WTC11 (cell line): ENCODE data around the gene PPP6C. TPM values are rescaled to one million over a fixed set of nuclear protein-coding genes. Genes with fewer than 3 reads are reported as not detected.
"Not testable (repeated sequence)": the region's sequence is repeated elsewhere in the genome, so short reads cannot be mapped to it uniquely, and the experiment has no call there.

Source experiments
- ATAC-seq: fragments of 200-7000 bp; cut with Tn5 transposase; 2 replicates; pipeline ENCODE4 v1.10.0; 2021; ENCODE audit warnings: mild to moderate bottlenecking, moderate library complexity
- CTCF ChIA-PET: fragments of 300-600 bp; sonication (Branson Sonifier 250); formaldehyde crosslinking; loops from one replicate; lab custom pipeline; 2021; ENCODE audit warnings: antibody characterized with exemption; lab: Charles Lee
- POLR2A ChIA-PET: fragments of 350-600 bp; sonication (Branson Sonifier 250); formaldehyde crosslinking; loops from one replicate; lab custom pipeline; 2021; ENCODE audit warnings: antibody characterized with exemption; lab: Charles Lee
- DNase-seq: peaks from one replicate; pipeline ENCODE4 v3.0.0; 2021; ENCODE audit warnings: low spot score
- H3K27ac Mint-ChIP-seq: 2 replicates; pipeline ENCODE4 v1.8.0; 2021; ENCODE audit warnings: mixed read lengths
- H3K27me3 Mint-ChIP-seq: 2 replicates; pipeline ENCODE4 v1.8.0; 2021; ENCODE audit warnings: low read depth, mild to moderate bottlenecking, moderate library complexity, mixed read lengths
- H3K36me3 Mint-ChIP-seq: 2 replicates; pipeline ENCODE4 v1.8.0; 2021; ENCODE audit warnings: mixed read lengths
- H3K4me1 Mint-ChIP-seq: 2 replicates; pipeline ENCODE4 v1.8.0; 2022; ENCODE audit warnings: mixed read lengths
- H3K4me3 Mint-ChIP-seq: 2 replicates; pipeline ENCODE4 v1.8.0; 2021; ENCODE audit warnings: mild to moderate bottlenecking, moderate library complexity, mixed read lengths
- H3K9me3 Mint-ChIP-seq: 2 replicates; pipeline ENCODE4 v1.8.0; 2021; ENCODE audit warnings: mixed read lengths
- AFF4 ChIP-seq: sonication (generic); formaldehyde crosslinking; IDR thresholded peaks from 2 replicates; pipeline ENCODE4 v1.8.1; 2023; ENCODE audit warnings: mild to moderate bottlenecking, missing genetic modification reagents, borderline replicate concordance
- ATF3 ChIP-seq: sonication (generic); formaldehyde crosslinking; conservative IDR thresholded peaks from 2 replicates; pipeline ENCODE4 v1.8.1; 2022; ENCODE audit warnings: mild to moderate bottlenecking, missing genetic modification reagents
- E2F4 ChIP-seq: sonication (generic); formaldehyde crosslinking; IDR thresholded peaks from 2 replicates; pipeline ENCODE4 v1.8.1; 2022; ENCODE audit warnings: low read depth, mild to moderate bottlenecking, moderate library complexity, missing genetic modification reagents, borderline replicate concordance
- GABPB1 ChIP-seq: sonication (generic); formaldehyde crosslinking; IDR thresholded peaks from 2 replicates; pipeline ENCODE4 v1.8.1; 2023; ENCODE audit warnings: mild to moderate bottlenecking, missing genetic modification reagents
- HMGA2 ChIP-seq: fragments of 250-450 bp; sonication (Bioruptor Pico); IDR thresholded peaks from 2 replicates; pipeline ENCODE4 v1.4.0; 2021; ENCODE audit warnings: mild to moderate bottlenecking, moderate library complexity
- MYBL2 ChIP-seq: sonication (generic); formaldehyde crosslinking; IDR thresholded peaks from 2 replicates; pipeline ENCODE4 v1.8.1; 2023; ENCODE audit warnings: mild to moderate bottlenecking, moderate library complexity, missing genetic modification reagents
- PREB ChIP-seq: sonication (generic); formaldehyde crosslinking; IDR thresholded peaks from 2 replicates; pipeline ENCODE4 v1.8.1; 2022; ENCODE audit warnings: mild to moderate bottlenecking, missing genetic modification reagents, moderate library complexity, borderline replicate concordance
- RELA ChIP-seq: sonication (generic); formaldehyde crosslinking; IDR thresholded peaks from 2 replicates; pipeline ENCODE4 v1.8.1; 2022; ENCODE audit warnings: missing genetic modification reagents, mild to moderate bottlenecking, borderline replicate concordance
- ZNF121 ChIP-seq: sonication (generic); formaldehyde crosslinking; IDR thresholded peaks from 2 replicates; pipeline ENCODE4 v1.8.0; 2023; ENCODE audit warnings: missing genetic modification reagents
- ZNF232 ChIP-seq: sonication (generic); formaldehyde crosslinking; IDR thresholded peaks from 2 replicates; pipeline ENCODE4 v1.8.0; 2022; ENCODE audit warnings: mild to moderate bottlenecking, missing genetic modification reagents
- ZNF317 ChIP-seq: sonication (generic); formaldehyde crosslinking; IDR thresholded peaks from 2 replicates; pipeline ENCODE4 v1.8.1; 2023; ENCODE audit warnings: low read depth, mild to moderate bottlenecking, moderate library complexity, missing genetic modification reagents, borderline replicate concordance
- ZNF532 ChIP-seq: fragments of 250-450 bp; sonication (Bioruptor Pico); IDR thresholded peaks from 2 replicates; pipeline ENCODE4 v1.9.0; 2021; ENCODE audit warnings: mild to moderate bottlenecking, borderline replicate concordance
- ZNF671 ChIP-seq: fragments of 250-450 bp; sonication (Bioruptor Pico); IDR thresholded peaks from 2 replicates; pipeline ENCODE4 v1.8.0; 2021; ENCODE audit warnings: mild to moderate bottlenecking
- ZSCAN18 ChIP-seq: fragments of 250-450 bp; sonication (Bioruptor Pico); IDR thresholded peaks from 2 replicates; pipeline ENCODE4 v2.1.2; 2022; ENCODE audit warnings: mild to moderate bottlenecking, moderate library complexity
- total RNA-seq: library from RNA; stranded (reverse); gene quantifications from 3 replicates; pipeline ENCODE4 v1.2.3, GENCODE V29; 2021

Gene PPP6C
- total RNA-seq, 1 experiment from 2014 or later = 40.9 TPM

- H3K4me3 Mint-ChIP-seq, DNase-seq, ATAC-seq, POLR2A ChIA-PET, H3K27me3 Mint-ChIP-seq: not testable (repeated sequence)
- Mint-ChIP-seq H3K9me3 (peaks cover 12% of the 10 kb centered on the region), H3K36me3 (peaks cover 17% of the 10 kb centered on the region), H3K27ac (peak overlapping the region; percentile 4; the same call in 1 of the 2 replicates), H3K4me1 (peaks cover 10% of the 10 kb centered on the region)
- CTCF ChIA-PET = interaction anchor here (1.7 kb wide), 1 partner anchor 25 kb away, joined by 6 read pairs; the partner anchor contains the start of gene SCAI
Measured at GRCh38 chr9:125118696-125119095, 70.9 kb downstream of the PPP6C start.

- POLR2A ChIA-PET, ATAC-seq, DNase-seq, H3K27me3 Mint-ChIP-seq, H3K4me1 Mint-ChIP-seq, H3K27ac Mint-ChIP-seq, H3K4me3 Mint-ChIP-seq: not testable (repeated sequence)
- peaks cover 47% of the 10 kb centered on the region for H3K36me3 Mint-ChIP-seq
- peaks cover 46% of the 10 kb centered on the region for H3K9me3 Mint-ChIP-seq
- CTCF ChIA-PET = interaction anchor here (0.6 to 0.9 kb wide), 2 partner anchors 16 to 574 kb away, joined by 3 to 4 read pairs; no protein-coding TSS in a partner anchor
- peak; percentile 49; the same call in 1 of the 2 replicates for TF ChIP-seq ZNF121 (CRISPR knock-in tag)
Measured at GRCh38 chr9:125114503-125114902, 75.1 kb downstream of the PPP6C start.

- Mint-ChIP-seq H3K27me3 (no peaks in the 10 kb centered on the region), H3K36me3 (peaks cover 53% of the 10 kb centered on the region), H3K4me1 (no peaks in the 10 kb centered on the region), H3K4me3 (no peak overlapping the region), H3K9me3 (peaks cover 47% of the 10 kb centered on the region), H3K27ac (no peak overlapping the region)
- CTCF ChIA-PET = no interaction called here
- no peak for ATAC-seq
- DNase-seq = no peak
- no peak for TF ChIP-seq HMGA2 (CRISPR knock-in tag)
- TF ChIP-seq MYBL2 = no peak
- no peak for TF ChIP-seq ZNF671
- TF ChIP-seq PREB = no peak
- TF ChIP-seq RELA (CRISPR knock-in tag) = no peak
- TF ChIP-seq E2F4 = no peak
- no peak for TF ChIP-seq GABPB1
- TF ChIP-seq ZNF532 = no peak
- TF ChIP-seq ZNF317 (CRISPR knock-in tag) = no peak
- no peak for TF ChIP-seq ZNF232 (CRISPR knock-in tag)
- no peak for TF ChIP-seq ZSCAN18 (CRISPR knock-in tag)
- TF ChIP-seq ATF3 (CRISPR knock-in tag) = no peak
- TF ChIP-seq AFF4 = no peak
- POLR2A ChIA-PET = no interaction called here
Measured at GRCh38 chr9:125110464-125110863, 79.1 kb downstream of the PPP6C start.

GRCh38 chr9:125108541-125108940 is 81.1 kb downstream of the PPP6C start:
- POLR2A ChIA-PET, ATAC-seq, H3K4me1 Mint-ChIP-seq, H3K4me3 Mint-ChIP-seq, DNase-seq, H3K27ac Mint-ChIP-seq, CTCF ChIA-PET, H3K27me3 Mint-ChIP-seq: not testable (repeated sequence)
- Mint-ChIP-seq H3K36me3 (peaks cover 43% of the 10 kb centered on the region), H3K9me3 (peaks cover 38% of the 10 kb centered on the region)
